Uterus (tissue), 4 donors: ENCODE data around the gene WHRN. TPM values are rescaled to one million over a fixed set of nuclear protein-coding genes. Genes with fewer than 3 reads are reported as not detected.

ENCODE experiments used
- DNase-seq, 2 donors: peaks; one replicate each; pipeline ENCODE4 v3.0.0-alpha.2; 2019 to 2020
- H3K27ac ChIP-seq, 2 donors: fragments of 200-600 bp; sonication (generic); 1 replicate in 1 of 2; 2 replicates in 1 of 2; pipeline ENCODE4 v1.5.1; 2016 to 2018
- H3K27me3 ChIP-seq, 2 donors: fragments of 200-600 bp; sonication (generic); one replicate each; pipeline ENCODE4 v1.5.1; 2018 to 2019; ENCODE audit warnings: control low read depth in 1 of 2
- H3K36me3 ChIP-seq, 2 donors: fragments of 200-600 bp; sonication (generic); one replicate each; pipeline ENCODE4 v1.5.1; 2019; ENCODE audit warnings: control low read depth in 1 of 2
- H3K4me1 ChIP-seq, 2 donors: fragments of 200-600 bp; sonication (generic); one replicate each; pipeline ENCODE4 v1.5.1; 2018 to 2019; ENCODE audit warnings: control low read depth in 1 of 2
- H3K4me3 ChIP-seq, 2 donors: fragments of 200-600 bp; sonication (generic); 1 replicate in 1 of 2; 2 replicates in 1 of 2; pipeline ENCODE4 v1.5.1; 2018 to 2019; ENCODE audit warnings: mild to moderate bottlenecking in 1 of 2
- H3K9me3 ChIP-seq, 2 donors: fragments of 200-600 bp; sonication (generic); one replicate each; pipeline ENCODE4 v1.5.1; 2019; ENCODE audit warnings: control low read depth in 1 of 2
- POLR2A ChIP-seq, 2 donors: fragments of 450-650 bp; IDR thresholded peaks; one replicate each; pipeline ENCODE4 v1.6.1; 2016; ENCODE audit warnings: antibody characterized with exemption in 2 of 2, mild to moderate bottlenecking in 1 of 2, moderate library complexity in 1 of 2
- intact Hi-C: fragments of 100-400 bp; cut with DNase I; formaldehyde crosslinking; loops from one replicate; pipeline ENCODE4 v1.15.1; 2023; ENCODE audit warnings: low total_unique reads
- total RNA-seq, 4 donors: library from RNA; depleted of rRNA in 3 of 4; stranded (reverse); fragments of >200 nt in 3 of 4; gene quantifications; one replicate each; pipeline versions ENCODE4 v1.1.0 to v1.2.4, GENCODE V29; 2014 to 2023
- TF ChIP-seq, protein P1 (sequence below), 4 experiments: fragments of 200-600 bp in 2 of 4; fragments of 450-650 bp in 2 of 4; sonication (generic) in 2 of 4; IDR thresholded peaks; one replicate each; pipeline ENCODE4 v1.5.1; 2016 to 2019; ENCODE audit warnings: antibody characterized with exemption in 4 of 4, mild to moderate bottlenecking in 2 of 4, moderate library complexity in 1 of 4
- donor health status: DM: yes; HTN: yes; CAD: no.

WHRN gene
- total RNA-seq, 4 donors from 2014 or later: 4.0 to 32.3 (median 20.2) TPM

- Histone ChIP-seq H3K4me3 (no peak overlapping the region), H3K27me3 (no peaks in the 10 kb centered on the region), H3K36me3 (no peaks in the 10 kb centered on the region), H3K4me1 (no peaks in the 10 kb centered on the region), H3K9me3 (no peaks in the 10 kb centered on the region), H3K27ac (peak overlapping the region; percentile 21 to 29)
- no peak for DNase-seq
- intact Hi-C loops: no loop called here
- TF ChIP-seq, protein P1, sequence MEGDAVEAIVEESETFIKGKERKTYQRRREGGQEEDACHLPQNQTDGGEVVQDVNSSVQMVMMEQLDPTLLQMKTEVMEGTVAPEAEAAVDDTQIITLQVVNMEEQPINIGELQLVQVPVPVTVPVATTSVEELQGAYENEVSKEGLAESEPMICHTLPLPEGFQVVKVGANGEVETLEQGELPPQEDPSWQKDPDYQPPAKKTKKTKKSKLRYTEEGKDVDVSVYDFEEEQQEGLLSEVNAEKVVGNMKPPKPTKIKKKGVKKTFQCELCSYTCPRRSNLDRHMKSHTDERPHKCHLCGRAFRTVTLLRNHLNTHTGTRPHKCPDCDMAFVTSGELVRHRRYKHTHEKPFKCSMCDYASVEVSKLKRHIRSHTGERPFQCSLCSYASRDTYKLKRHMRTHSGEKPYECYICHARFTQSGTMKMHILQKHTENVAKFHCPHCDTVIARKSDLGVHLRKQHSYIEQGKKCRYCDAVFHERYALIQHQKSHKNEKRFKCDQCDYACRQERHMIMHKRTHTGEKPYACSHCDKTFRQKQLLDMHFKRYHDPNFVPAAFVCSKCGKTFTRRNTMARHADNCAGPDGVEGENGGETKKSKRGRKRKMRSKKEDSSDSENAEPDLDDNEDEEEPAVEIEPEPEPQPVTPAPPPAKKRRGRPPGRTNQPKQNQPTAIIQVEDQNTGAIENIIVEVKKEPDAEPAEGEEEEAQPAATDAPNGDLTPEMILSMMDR (IDR thresholded peaks at IDR 0.05): no peak
- no peak for TF ChIP-seq POLR2A (IDR thresholded peaks at IDR 0.05)
Measured at GRCh38 chr9:114442022-114442421, 63.3 kb downstream of the WHRN start.

- no peak overlapping the region for H3K4me3 ChIP-seq
- H3K36me3 ChIP-seq: no peaks in the 10 kb centered on the region
- no peaks in the 10 kb centered on the region for H3K9me3 ChIP-seq
- intact Hi-C loops: loop anchor here (10.0 kb wide), 1 partner anchor 217 kb away; the partner anchor contains the start of gene TEX53
- TF ChIP-seq, protein P1 (IDR thresholded peaks at IDR 0.05): no peak
- no peak for TF ChIP-seq POLR2A (IDR thresholded peaks at IDR 0.05)
- no peaks in the 10 kb centered on the region for H3K27me3 ChIP-seq
- H3K4me1 ChIP-seq: no peaks in the 10 kb centered on the region
- no peak for DNase-seq
- H3K27ac ChIP-seq: no peak overlapping the region
Measured at GRCh38 chr9:114437401-114437893, 67.8 kb downstream of the WHRN start.

DNA sequence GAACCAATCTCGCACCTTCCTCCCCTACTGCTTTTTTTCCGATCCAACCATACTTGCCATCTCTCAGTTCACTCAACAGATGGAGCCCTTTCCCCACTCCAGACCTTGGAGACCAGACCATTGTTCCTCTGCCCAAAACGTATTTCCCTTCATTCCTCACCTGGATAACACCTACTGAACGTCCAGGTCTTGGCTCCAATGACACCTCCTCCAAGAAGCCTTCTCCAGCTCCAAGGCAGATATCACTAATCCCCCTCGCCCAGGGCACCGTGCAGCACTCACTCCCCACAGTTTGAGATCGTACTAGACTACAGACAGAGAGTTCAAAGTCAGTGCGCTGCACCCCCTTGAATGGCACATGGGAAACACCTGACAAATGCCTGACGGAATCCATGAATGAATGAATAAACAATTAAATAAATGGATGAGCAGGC is 70.4 kb downstream of the WHRN start:
- DNase-seq: no peak
- no peak overlapping the region for H3K4me3 ChIP-seq
- no peaks in the 10 kb centered on the region for H3K9me3 ChIP-seq
- no peak overlapping the region for H3K27ac ChIP-seq
- no peaks in the 10 kb centered on the region for H3K27me3 ChIP-seq
- no peaks in the 10 kb centered on the region for H3K4me1 ChIP-seq
- intact Hi-C loops: loop anchor here (10.0 kb wide), 1 partner anchor 220 kb away; the partner anchor contains the start of gene TEX53
- no peaks in the 10 kb centered on the region for H3K36me3 ChIP-seq
- TF ChIP-seq, protein P1 (IDR thresholded peaks at IDR 0.05): peak; percentile 48 to 69 (median 63)
- TF ChIP-seq POLR2A (IDR thresholded peaks at IDR 0.05): no peak

- Histone ChIP-seq H3K27me3 (no peaks in the 10 kb centered on the region), H3K36me3 (no peaks in the 10 kb centered on the region), H3K27ac (no peak overlapping the region), H3K4me3 (no peak overlapping the region), H3K9me3 (no peaks in the 10 kb centered on the region), H3K4me1 (no peaks in the 10 kb centered on the region)
- DNase-seq: no peak
- intact Hi-C loops: loop anchor here (10.0 kb wide), 1 partner anchor 221 kb away; the partner anchor contains the start of gene TEX53
- TF ChIP-seq, protein P1 (IDR thresholded peaks at IDR 0.05): no peak
- TF ChIP-seq POLR2A (IDR thresholded peaks at IDR 0.05): no peak
Measured at GRCh38 chr9:114433720-114434255, 71.5 kb downstream of the WHRN start.

- Histone ChIP-seq H3K27me3 (no peaks in the 10 kb centered on the region), H3K4me1 (no peaks in the 10 kb centered on the region), H3K27ac (no peak overlapping the region), H3K36me3 (no peaks in the 10 kb centered on the region), H3K9me3 (no peaks in the 10 kb centered on the region), H3K4me3 (no peak overlapping the region)
- TF ChIP-seq, protein P1 (IDR thresholded peaks at IDR 0.05): no peak
- no peak for TF ChIP-seq POLR2A (IDR thresholded peaks at IDR 0.05)
- intact Hi-C loops: loop anchor here (10.0 kb wide), 1 partner anchor 222 kb away; the partner anchor contains the start of gene TEX53
- DNase-seq: no peak
Measured at GRCh38 chr9:114433086-114433485, 72.2 kb downstream of the WHRN start.
